NT2/D1 (cell line): ENCODE measurements around the gene VPS8.

Source experiments
- YY1 ChIP-seq: IDR thresholded peaks from 2 replicates; pipeline ENCODE4 v1.6.1; 2011; ENCODE audit not compliant: insufficient read length, insufficient read depth
- ZNF274 ChIP-seq: IDR thresholded peaks from 2 replicates; pipeline ENCODE4 v1.6.1; 2011; ENCODE audit warnings: mild to moderate bottlenecking, low read depth, low read length

DNA sequence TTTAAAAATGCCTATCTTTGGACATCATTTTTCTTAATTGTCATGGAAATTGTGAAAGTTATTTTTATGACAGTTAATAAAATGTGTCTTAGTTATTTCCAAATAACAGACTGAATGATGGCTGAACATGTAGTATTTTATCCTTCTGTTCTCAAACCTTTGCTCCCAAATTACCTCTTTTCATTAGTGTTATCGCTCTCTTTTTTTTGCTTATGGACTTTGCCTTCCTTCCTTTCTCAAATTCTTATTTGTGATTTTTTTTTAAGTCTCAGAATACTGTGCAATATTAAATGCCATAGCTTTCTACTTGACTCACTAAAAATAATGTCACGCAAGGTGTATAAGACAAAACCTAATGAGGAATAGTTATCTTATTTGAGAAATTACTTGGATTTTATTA is 107.7 kb downstream of the VPS8 start:
- TF ChIP-seq YY1 (no peak), ZNF274 (no peak)
